Femur (tissue), 1 donor: ENCODE measurements around the gene CENATAC.
A peak's percentile ranks its signal among the peaks of the same experiment; 100 is the strongest.
"Not testable (repeated sequence)": the region's sequence is repeated elsewhere in the genome, so short reads cannot be mapped to it uniquely, and the experiment has no call there.

Experiments used
- DNase-seq: peaks from one replicate; pipeline ENCODE4 v3.0.0-alpha.2; 2017

CENATAC gene

GRCh38 chr11:118996926-118997626 lies 862 bp upstream of the CENATAC start:
- DNase-seq, result peak; percentile 24

- no peak for DNase-seq
These were observed 415 bp downstream of the CENATAC start for GRCh38 chr11:118998388-118998717.

- no peak for DNase-seq
These were observed 884 bp downstream of the CENATAC start for GRCh38 chr11:118998822-118999221.

GRCh38 chr11:119000906-119001305 lies 3.0 kb downstream of the CENATAC start:
- no peak for DNase-seq

GRCh38 chr11:119006656-119007055 lies 8.7 kb downstream of the CENATAC start:
- DNase-seq, result no peak

GRCh38 chr11:119011476-119012053 lies 13.6 kb downstream of the CENATAC start:
- DNase-seq, result no peak

- DNase-seq, result no peak
These were observed 14.8 kb downstream of the CENATAC start for GRCh38 chr11:119012629-119013170.

GRCh38 chr11:119014209-119014924 lies 16.4 kb downstream of the CENATAC start:
- DNase-seq, result no peak

- DNase-seq, result no peak
These were observed 17.2 kb downstream of the CENATAC start for GRCh38 chr11:119015054-119015611.

GRCh38 chr11:119016216-119017009 lies 18.5 kb downstream of the CENATAC start:
- no peak for DNase-seq

GRCh38 chr11:119017377-119017776 lies 19.4 kb downstream of the CENATAC start:
- DNase-seq, result not testable (repeated sequence)

- DNase-seq, result peak; percentile 98
These were observed 20.4 kb downstream of the CENATAC start, which contains the start of the genes RPS25 and TRAPPC4 for GRCh38 chr11:119018074-119018938. Gene RPS25, minus strand, starts transcription at chr11:119018343. Its CDS starts 59 bp downstream, at chr11:119018284. Gene TRAPPC4, plus strand, starts transcription at chr11:119018766. Its CDS starts 30 bp downstream, at chr11:119018796.

GRCh38 chr11:119019996-119020395 lies 22.1 kb downstream of the CENATAC start:
- DNase-seq, result no peak

- DNase-seq, result no peak
These were observed 23.7 kb downstream of the CENATAC start for GRCh38 chr11:119021631-119022030.

GRCh38 chr11:119023741-119024140 lies 25.8 kb downstream of the CENATAC start:
- no peak for DNase-seq

GRCh38 chr11:119024430-119025098 lies 26.6 kb downstream of the CENATAC start:
- no peak for DNase-seq

- DNase-seq, result no peak
These were observed 27.1 kb downstream of the CENATAC start for GRCh38 chr11:119025099-119025473.

GRCh38 chr11:119025541-119025940 lies 27.6 kb downstream of the CENATAC start:
- DNase-seq, result no peak

GRCh38 chr11:119025978-119026766 lies 28.2 kb downstream of the CENATAC start:
- no peak for DNase-seq

- no peak for DNase-seq
These were observed 29.0 kb downstream of the CENATAC start for GRCh38 chr11:119026970-119027369.
